Sigmoid colon (tissue), 7 donors: ENCODE measurements around the gene UNG. TPM values are rescaled to one million over a fixed set of nuclear protein-coding genes. Genes with fewer than 3 reads are reported as not detected.

ENCODE experiments used
- DNase-seq: peaks from one replicate; pipeline ENCODE4 v3.0.0-alpha.2; 2019
- H3K27ac ChIP-seq, 4 donors: fragments of 200-600 bp; sonication (generic); one replicate each; pipeline ENCODE4 v1.5.1; 2016 to 2019; ENCODE audit warnings: mild to moderate bottlenecking in 1 of 4
- H3K27me3 ChIP-seq, 3 donors: fragments of 200-600 bp; sonication (generic); one replicate each; pipeline ENCODE4 v1.5.1; 2019; ENCODE audit warnings: mild to moderate bottlenecking in 1 of 3
- H3K36me3 ChIP-seq, 4 donors: fragments of 200-600 bp; sonication (generic); one replicate each; pipeline ENCODE4 v1.5.1; 2016 to 2019
- H3K4me1 ChIP-seq, 4 donors: fragments of 200-600 bp; sonication (generic); one replicate each; pipeline ENCODE4 v1.5.1; 2017 to 2019
- H3K4me3 ChIP-seq, 4 donors: fragments of 200-600 bp; sonication (generic); one replicate each; pipeline ENCODE4 v1.5.1; 2017 to 2019; ENCODE audit warnings: mild to moderate bottlenecking in 2 of 4, moderate library complexity in 1 of 4
- H3K9me3 ChIP-seq, 4 donors: fragments of 200-600 bp in 3 of 4; sonication (generic) in 3 of 4; one replicate each; pipeline versions ENCODE4 v1.5.1 to v1.6.1; 2013 to 2019
- EP300 ChIP-seq, 4 donors: sonication (generic); formaldehyde crosslinking; IDR thresholded peaks; one replicate each; pipeline ENCODE4 v1.6.1; 2017; ENCODE audit warnings: antibody characterized with exemption in 4 of 4
- POLR2A ChIP-seq, 2 donors: fragments of 450-650 bp; IDR thresholded peaks; one replicate each; pipeline ENCODE4 v1.6.1; 2016; ENCODE audit warnings: antibody characterized with exemption in 2 of 2, mild to moderate bottlenecking in 2 of 2, moderate library complexity in 2 of 2
- POLR2AphosphoS5 ChIP-seq, 4 donors: sonication (generic); formaldehyde crosslinking; IDR thresholded peaks; one replicate each; pipeline ENCODE4 v1.6.1; 2017; ENCODE audit warnings: antibody characterized with exemption in 4 of 4
- WGBS, 2 donors: extraction: QIAGEN DNeasy Blood & Tissue Kit; methylation state at CpG; one replicate each; pipeline ENCODE4 v1.1.7; 2013; 5-methylcytosine and 5-hydroxymethylcytosine counted together
- intact Hi-C: fragments of 100-400 bp; cut with DNase I; formaldehyde crosslinking; loops from one replicate; pipeline ENCODE4 v1.15.1; 2023
- polyA plus RNA-seq, 3 donors: library from polyadenylated mRNA; stranded (reverse); fragments of 200-250 nt; gene quantifications; one replicate each; pipeline ENCODE4 v1.2.3, GENCODE V29; 2013
- total RNA-seq, 4 donors: library from RNA; depleted of rRNA; stranded (reverse); fragments of >200 nt; gene quantifications; one replicate each; pipeline ENCODE4 v1.1.0, GENCODE V29; 2016
- TF ChIP-seq, protein P1 (sequence below), 4 experiments: fragments of 450-650 bp in 3 of 4; fragments of 200-600 bp in 1 of 4; IDR thresholded peaks; one replicate each; pipeline ENCODE4 v1.5.1; 2016 to 2019; ENCODE audit warnings: antibody characterized with exemption in 4 of 4, mild to moderate bottlenecking in 3 of 4, moderate library complexity in 2 of 4
- donor health status: healthy with polysubstance abuse.
- donor health status: Bipolar disorder and iron deficiency.
- donor health status: healthy.

Gene UNG
- total and polyA plus RNA-seq, 7 donors, result 11.9 to 34.8 (median 17.1) TPM

DNA sequence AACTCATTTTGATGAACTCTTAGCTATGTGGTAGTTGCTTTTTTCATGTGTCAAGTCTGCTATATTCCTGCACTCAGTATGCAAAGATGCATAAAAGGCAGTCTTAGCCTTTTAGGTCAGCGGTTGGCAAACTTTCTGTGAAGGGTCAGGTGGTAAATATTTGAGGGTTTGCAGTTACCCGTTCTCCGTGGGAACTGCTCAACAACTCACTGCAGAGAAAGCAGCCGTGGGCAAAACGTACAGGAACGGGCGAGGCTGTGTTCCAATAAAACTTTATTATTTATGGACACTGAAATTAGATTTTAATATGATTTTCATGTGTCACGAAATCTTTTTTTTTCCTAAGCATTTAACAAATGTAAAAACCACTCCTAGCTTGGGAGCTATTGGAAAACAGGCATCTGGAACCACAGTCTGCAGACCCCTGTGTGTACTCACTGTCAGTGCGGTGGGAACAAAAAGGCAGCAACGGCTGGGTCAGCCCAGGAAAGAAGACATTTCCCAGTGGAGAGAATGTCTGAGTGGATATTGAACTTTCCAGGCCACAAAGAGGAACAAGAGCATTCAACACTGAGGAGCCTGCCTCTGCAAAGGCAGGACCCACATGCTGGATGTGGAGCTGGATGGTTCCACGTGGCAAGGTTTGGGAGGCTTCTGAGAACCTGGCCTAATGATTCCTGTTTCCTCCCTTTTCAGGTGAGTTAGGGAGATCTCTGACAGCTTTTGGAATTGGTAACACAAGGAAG is 15.5 kb downstream of the UNG start:
- TF ChIP-seq EP300 (IDR thresholded peaks at IDR 0.05) (peak in 3 of 4 donors; percentile 25 to 77 (median 41)), POLR2A (IDR thresholded peaks at IDR 0.05) (no peak), POLR2AphosphoS5 (IDR thresholded peaks at IDR 0.05) (peak in 3 of 4 donors; percentile 10 to 78 (median 50))
- TF ChIP-seq, protein P1, sequence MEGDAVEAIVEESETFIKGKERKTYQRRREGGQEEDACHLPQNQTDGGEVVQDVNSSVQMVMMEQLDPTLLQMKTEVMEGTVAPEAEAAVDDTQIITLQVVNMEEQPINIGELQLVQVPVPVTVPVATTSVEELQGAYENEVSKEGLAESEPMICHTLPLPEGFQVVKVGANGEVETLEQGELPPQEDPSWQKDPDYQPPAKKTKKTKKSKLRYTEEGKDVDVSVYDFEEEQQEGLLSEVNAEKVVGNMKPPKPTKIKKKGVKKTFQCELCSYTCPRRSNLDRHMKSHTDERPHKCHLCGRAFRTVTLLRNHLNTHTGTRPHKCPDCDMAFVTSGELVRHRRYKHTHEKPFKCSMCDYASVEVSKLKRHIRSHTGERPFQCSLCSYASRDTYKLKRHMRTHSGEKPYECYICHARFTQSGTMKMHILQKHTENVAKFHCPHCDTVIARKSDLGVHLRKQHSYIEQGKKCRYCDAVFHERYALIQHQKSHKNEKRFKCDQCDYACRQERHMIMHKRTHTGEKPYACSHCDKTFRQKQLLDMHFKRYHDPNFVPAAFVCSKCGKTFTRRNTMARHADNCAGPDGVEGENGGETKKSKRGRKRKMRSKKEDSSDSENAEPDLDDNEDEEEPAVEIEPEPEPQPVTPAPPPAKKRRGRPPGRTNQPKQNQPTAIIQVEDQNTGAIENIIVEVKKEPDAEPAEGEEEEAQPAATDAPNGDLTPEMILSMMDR (IDR thresholded peaks at IDR 0.05), result no peak
- 52 to 76% methylated on average over 11 of the region's 11 CpGs for WGBS, 2 donors
- Histone ChIP-seq H3K27me3 (no peaks in the 10 kb centered on the region), H3K4me1 (peaks cover 0 to 77% (median 67%) of the 10 kb centered on the region in 4 donors), H3K9me3 (no peaks in the 10 kb centered on the region), H3K27ac (peak overlapping the region; percentile 91 to 94 (median 92)), H3K36me3 (peaks cover 0 to 20% (median 0%) of the 10 kb centered on the region in 4 donors), H3K4me3 (peak overlapping the region in 2 of 4 donors; percentile 8 to 15)
- peak; percentile 74 for DNase-seq
- intact Hi-C loops, result loop anchor here (5.0 kb wide), 1 partner anchor 349 kb away; no protein-coding TSS in a partner anchor

DNA sequence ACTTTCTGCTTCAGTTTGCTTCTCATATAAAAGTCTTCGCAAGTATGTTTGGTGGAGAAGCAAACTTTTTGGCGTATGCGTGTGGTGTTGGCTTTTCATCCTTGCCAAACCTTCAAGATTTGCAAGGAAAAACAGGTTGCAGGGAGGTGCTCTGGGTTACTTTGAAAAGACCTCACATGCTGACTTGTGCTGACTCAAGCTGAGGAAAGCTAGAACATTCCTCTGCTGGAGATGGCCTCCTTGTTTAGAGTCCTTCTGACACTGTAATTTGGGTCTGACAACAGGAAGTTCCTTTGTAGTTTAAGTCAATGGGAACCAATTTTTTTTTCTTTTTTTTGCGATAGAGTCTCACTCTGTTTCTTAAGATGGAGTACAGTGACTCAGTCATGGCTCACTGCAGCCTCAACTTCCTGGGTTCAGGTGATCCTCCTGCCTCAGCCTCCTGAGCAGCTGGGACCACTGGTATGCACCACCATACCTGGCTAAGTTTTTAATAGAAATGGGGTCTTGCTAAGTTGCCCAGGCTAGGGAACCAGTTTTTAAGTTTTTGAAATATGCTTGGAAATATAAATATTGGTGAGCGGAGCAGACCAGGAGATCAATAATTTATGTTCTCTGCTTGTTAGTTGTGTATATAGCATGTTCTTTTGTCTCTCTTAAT is 16.4 kb downstream of the UNG start:
- H3K9me3 ChIP-seq, result no peaks in the 10 kb centered on the region
- peak overlapping the region; percentile 91 to 94 (median 92) for H3K27ac ChIP-seq
- intact Hi-C loops, result loop anchor here (5.0 kb wide), 1 partner anchor 349 kb away; no protein-coding TSS in a partner anchor
- no peaks in the 10 kb centered on the region for H3K27me3 ChIP-seq
- peak overlapping the region in 2 of 4 donors; percentile 8 to 15 for H3K4me3 ChIP-seq
- DNase-seq, result peak; percentile 60
- H3K4me1 ChIP-seq, result peaks cover 0 to 79% (median 70%) of the 10 kb centered on the region in 4 donors
- peaks cover 0 to 11% (median 0%) of the 10 kb centered on the region in 4 donors for H3K36me3 ChIP-seq
- TF ChIP-seq, protein P1 (IDR thresholded peaks at IDR 0.05), result no peak
- peak in 3 of 4 donors; percentile 31 to 59 (median 34) for TF ChIP-seq POLR2AphosphoS5 (IDR thresholded peaks at IDR 0.05)
- TF ChIP-seq POLR2A (IDR thresholded peaks at IDR 0.05), result no peak
- TF ChIP-seq EP300 (IDR thresholded peaks at IDR 0.05), result peak in 1 of 4 donors; percentile 33
- WGBS, 2 donors, result 91 to 95% methylated on average over 5 of the region's 5 CpGs

DNA sequence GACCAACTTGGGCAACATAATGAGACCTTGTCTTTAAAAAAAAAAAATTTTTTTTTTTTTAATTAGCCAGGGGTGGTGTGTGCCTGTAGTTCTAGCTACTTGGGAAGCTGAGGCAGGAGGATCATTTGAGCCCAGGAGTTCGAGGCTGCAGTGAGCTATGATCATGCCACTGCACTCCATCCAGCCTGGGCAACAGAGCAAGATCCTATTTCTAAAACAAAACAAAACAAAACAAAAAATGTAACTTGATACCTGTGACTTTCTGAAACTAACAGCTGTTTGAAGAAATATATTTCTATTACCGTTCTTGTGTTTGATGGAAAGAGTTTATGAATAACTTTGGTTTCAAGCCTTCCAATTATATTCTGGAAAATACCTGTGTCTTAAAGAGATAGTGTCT is 17.2 kb downstream of the UNG start:
- no peak for TF ChIP-seq POLR2A (IDR thresholded peaks at IDR 0.05)
- no peak for TF ChIP-seq POLR2AphosphoS5 (IDR thresholded peaks at IDR 0.05)
- no peak for TF ChIP-seq EP300 (IDR thresholded peaks at IDR 0.05)
- TF ChIP-seq, protein P1 (IDR thresholded peaks at IDR 0.05), result no peak
- no peaks in the 10 kb centered on the region for H3K9me3 ChIP-seq
- H3K4me1 ChIP-seq, result peaks cover 0 to 79% (median 72%) of the 10 kb centered on the region in 4 donors
- no peaks in the 10 kb centered on the region for H3K27me3 ChIP-seq
- WGBS, 2 donors, result 50 to 73% methylated on average over 2 of the region's 2 CpGs
- peaks cover 0 to 5% (median 0%) of the 10 kb centered on the region in 4 donors for H3K36me3 ChIP-seq
- peak overlapping the region; percentile 91 to 94 (median 92) for H3K27ac ChIP-seq
- intact Hi-C loops, result loop anchor here (5.0 kb wide), 1 partner anchor 348 kb away; no protein-coding TSS in a partner anchor
- DNase-seq, result no peak
- H3K4me3 ChIP-seq, result no peak overlapping the region

DNA sequence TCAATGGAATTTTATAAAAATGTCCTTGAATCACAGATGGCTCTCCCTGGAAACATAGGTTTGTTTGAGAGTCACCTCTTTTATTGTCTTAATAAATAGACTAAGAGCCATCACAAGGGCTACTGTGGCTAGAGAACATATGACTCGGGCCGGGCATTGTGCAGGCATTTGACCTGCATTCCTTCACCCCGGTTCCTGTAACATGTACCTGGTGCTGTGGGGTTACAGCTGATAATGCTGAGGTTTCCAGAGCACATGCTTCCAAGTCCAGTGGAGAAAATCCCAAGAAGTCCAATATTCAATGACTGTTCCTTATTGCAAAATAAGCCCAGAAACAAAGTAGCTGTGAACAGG is 18.0 kb downstream of the UNG start:
- Histone ChIP-seq H3K27me3 (no peaks in the 10 kb centered on the region), H3K9me3 (no peaks in the 10 kb centered on the region), H3K4me1 (peaks cover 0 to 71% (median 67%) of the 10 kb centered on the region in 4 donors), H3K4me3 (no peak overlapping the region), H3K27ac (peak overlapping the region; percentile 91 to 94 (median 92)), H3K36me3 (no peaks in the 10 kb centered on the region)
- intact Hi-C loops, result no loop called here
- 34 to 71% methylated on average over 3 of the region's 3 CpGs for WGBS, 2 donors
- no peak for TF ChIP-seq POLR2A (IDR thresholded peaks at IDR 0.05)
- TF ChIP-seq, protein P1 (IDR thresholded peaks at IDR 0.05), result no peak
- no peak for TF ChIP-seq EP300 (IDR thresholded peaks at IDR 0.05)
- no peak for TF ChIP-seq POLR2AphosphoS5 (IDR thresholded peaks at IDR 0.05)
- no peak for DNase-seq
